GM10266 (cell line): ENCODE measurements around the gene AIG1.
A peak's percentile ranks its signal among the peaks of the same experiment; 100 is the strongest.

Experiments
- DNase-seq: peaks from one replicate; pipeline ENCODE4 v3.0.0; 2012; ENCODE audit errors: extremely low spot score
- TF ChIP-seq, protein P1 (sequence below): IDR thresholded peaks from 2 replicates; pipeline ENCODE4 v1.5.1; 2012; ENCODE audit warnings: mild to moderate bottlenecking, low read depth; ENCODE audit not compliant: control insufficient read depth, insufficient read depth; ENCODE audit errors: missing control alignments

AIG1 gene

GRCh38 chr6:143140767-143141166, 80.1 kb downstream of the AIG1 start:
- TF ChIP-seq, protein P1, sequence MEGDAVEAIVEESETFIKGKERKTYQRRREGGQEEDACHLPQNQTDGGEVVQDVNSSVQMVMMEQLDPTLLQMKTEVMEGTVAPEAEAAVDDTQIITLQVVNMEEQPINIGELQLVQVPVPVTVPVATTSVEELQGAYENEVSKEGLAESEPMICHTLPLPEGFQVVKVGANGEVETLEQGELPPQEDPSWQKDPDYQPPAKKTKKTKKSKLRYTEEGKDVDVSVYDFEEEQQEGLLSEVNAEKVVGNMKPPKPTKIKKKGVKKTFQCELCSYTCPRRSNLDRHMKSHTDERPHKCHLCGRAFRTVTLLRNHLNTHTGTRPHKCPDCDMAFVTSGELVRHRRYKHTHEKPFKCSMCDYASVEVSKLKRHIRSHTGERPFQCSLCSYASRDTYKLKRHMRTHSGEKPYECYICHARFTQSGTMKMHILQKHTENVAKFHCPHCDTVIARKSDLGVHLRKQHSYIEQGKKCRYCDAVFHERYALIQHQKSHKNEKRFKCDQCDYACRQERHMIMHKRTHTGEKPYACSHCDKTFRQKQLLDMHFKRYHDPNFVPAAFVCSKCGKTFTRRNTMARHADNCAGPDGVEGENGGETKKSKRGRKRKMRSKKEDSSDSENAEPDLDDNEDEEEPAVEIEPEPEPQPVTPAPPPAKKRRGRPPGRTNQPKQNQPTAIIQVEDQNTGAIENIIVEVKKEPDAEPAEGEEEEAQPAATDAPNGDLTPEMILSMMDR, result no peak
- no peak for DNase-seq

- TF ChIP-seq, protein P1, result no peak
- no peak for DNase-seq
Observed at GRCh38 chr6:143141442-143141841, 80.8 kb downstream of the AIG1 start.

- peak; percentile 10 for DNase-seq
- TF ChIP-seq, protein P1, result no peak
Observed at GRCh38 chr6:143146186-143146851, 85.6 kb downstream of the AIG1 start.

GRCh38 chr6:143149771-143150170, 89.1 kb downstream of the AIG1 start:
- DNase-seq, result no peak
- TF ChIP-seq, protein P1, result no peak

GRCh38 chr6:143150281-143150680, 89.6 kb downstream of the AIG1 start:
- no peak for DNase-seq
- TF ChIP-seq, protein P1, result no peak

DNA sequence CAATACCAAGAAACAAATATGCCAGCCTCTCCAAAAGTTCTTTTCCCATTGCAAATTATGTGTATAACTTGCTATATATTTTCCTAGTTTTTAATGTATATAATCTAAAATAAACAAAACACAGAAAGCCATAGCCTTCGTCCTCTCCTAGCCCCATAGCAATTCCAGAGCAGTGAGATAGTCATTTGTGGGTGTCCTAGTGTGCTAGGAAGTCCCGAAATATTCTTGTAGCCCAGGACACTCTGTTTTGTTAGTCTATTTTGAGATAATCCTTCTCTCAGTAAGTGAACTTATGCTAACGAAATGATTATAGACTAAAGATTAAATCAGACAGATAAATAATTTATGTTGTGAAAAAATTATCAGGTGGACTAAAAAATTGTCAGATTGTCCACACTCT, 90.7 kb downstream of the AIG1 start:
- TF ChIP-seq, protein P1, result no peak
- no peak for DNase-seq

- TF ChIP-seq, protein P1, result no peak
- DNase-seq, result no peak
Observed at GRCh38 chr6:143155681-143156080, 95.0 kb downstream of the AIG1 start.
